Esophagus (tissue), 2 donors: ENCODE results near the gene CACNA2D3. TPM values are rescaled to one million over a fixed set of nuclear protein-coding genes. Genes with fewer than 3 reads are reported as not detected.
"Not testable (repeated sequence)": the region's sequence is repeated elsewhere in the genome, so short reads cannot be mapped to it uniquely, and the experiment has no call there.

Experiments
- H3K27ac ChIP-seq, 2 donors: one replicate each; pipeline ENCODE4 v1.5.1; 2013; ENCODE audit warnings: low read depth in 2 of 2, mild to moderate bottlenecking in 2 of 2, inconsistent platforms in 1 of 2, low read length in 1 of 2, moderate library complexity in 1 of 2
- H3K27me3 ChIP-seq, 2 donors: one replicate each; pipeline ENCODE4 v1.6.1; 2013; ENCODE audit warnings: low read length in 2 of 2, control low read depth in 1 of 2, mild to moderate bottlenecking in 1 of 2; ENCODE audit not compliant: insufficient read depth in 2 of 2, control insufficient read depth in 1 of 2
- H3K36me3 ChIP-seq, 2 donors: one replicate each; pipeline ENCODE4 v1.6.1; 2013; ENCODE audit warnings: low read length in 1 of 2; ENCODE audit not compliant: control insufficient read depth in 2 of 2, insufficient read depth in 2 of 2
- H3K4me1 ChIP-seq, 2 donors: one replicate each; pipeline ENCODE4 v1.6.1; 2013; ENCODE audit warnings: low read length in 1 of 2; ENCODE audit not compliant: control insufficient read depth in 2 of 2, insufficient read depth in 2 of 2
- H3K4me3 ChIP-seq, 2 donors: one replicate each; pipeline ENCODE4 v1.5.1; 2013; ENCODE audit warnings: low read length in 2 of 2, mild to moderate bottlenecking in 2 of 2, low read depth in 1 of 2, moderate library complexity in 1 of 2
- H3K9me3 ChIP-seq, 2 donors: one replicate each; pipeline ENCODE4 v1.6.1; 2013; ENCODE audit warnings: mild to moderate bottlenecking in 2 of 2, low read depth in 1 of 2, low read length in 1 of 2, moderate library complexity in 1 of 2; ENCODE audit not compliant: control insufficient read depth in 2 of 2, insufficient read depth in 1 of 2
- WGBS, 2 donors: extraction: QIAGEN DNeasy Blood & Tissue Kit; methylation state at CpG; one replicate each; pipeline ENCODE4 v1.1.7; 2013; 5-methylcytosine and 5-hydroxymethylcytosine counted together
- polyA plus RNA-seq, 2 donors: library from polyadenylated mRNA; stranded (reverse); fragments of 200-250 nt; gene quantifications; one replicate each; pipeline ENCODE4 v1.2.3, GENCODE V29; 2013
- donor health status: healthy with polysubstance abuse.
- donor health status: Bipolar disorder and iron deficiency.

The CACNA2D3 gene
- polyA plus RNA-seq, 2 donors = 1.7 to 1.8 TPM

DNA sequence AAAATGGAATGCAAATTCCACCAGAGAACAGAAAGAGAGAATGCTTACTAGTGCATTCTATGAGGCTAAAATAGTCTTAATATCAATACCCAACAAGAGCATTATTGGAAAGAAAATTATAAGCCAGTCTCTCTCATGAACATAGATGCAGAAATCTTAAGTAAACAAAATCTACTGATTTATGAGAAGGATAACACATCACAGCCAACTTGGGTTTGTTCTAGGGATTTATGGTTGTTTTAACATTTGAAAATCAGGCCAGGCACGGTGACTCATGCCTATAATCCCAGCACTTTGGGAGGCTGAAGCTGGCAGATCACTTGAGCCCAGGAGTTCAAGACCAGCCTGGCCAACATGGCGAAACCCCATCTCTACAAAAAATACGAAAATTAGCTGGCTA lies 989.6 kb downstream of the CACNA2D3 start:
- H3K4me3 ChIP-seq, H3K9me3 ChIP-seq, H3K27ac ChIP-seq, H3K36me3 ChIP-seq, H3K4me1 ChIP-seq, H3K27me3 ChIP-seq: not testable (repeated sequence)
- 45 to 51% methylated on average over 3 of the region's 3 CpGs for WGBS, 2 donors

DNA sequence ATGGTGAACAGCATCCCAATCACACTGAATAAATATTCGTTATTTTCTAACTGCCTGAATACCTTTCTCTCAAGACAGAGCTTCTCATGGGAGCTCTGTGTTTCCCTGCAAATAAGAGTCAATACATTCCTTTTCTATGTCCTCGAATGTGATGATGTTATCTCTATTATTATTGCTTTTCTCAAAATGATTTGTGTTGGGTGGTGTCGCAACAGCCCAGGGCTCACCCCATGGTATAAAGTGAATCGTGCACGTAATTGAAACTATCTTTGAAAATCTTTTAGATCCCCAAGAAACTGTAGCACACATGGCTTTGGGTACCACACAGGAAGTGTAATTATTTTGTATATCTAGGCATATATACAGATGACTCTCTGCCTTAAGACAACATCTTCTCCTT lies 996.1 kb downstream of the CACNA2D3 start:
- Histone ChIP-seq H3K36me3 (no peaks in the 10 kb centered on the region), H3K27ac (no peak overlapping the region), H3K9me3 (no peaks in the 10 kb centered on the region), H3K27me3 (no peaks in the 10 kb centered on the region), H3K4me3 (no peak overlapping the region), H3K4me1 (no peaks in the 10 kb centered on the region)
- WGBS, 2 donors = 82 to 90% methylated on average over 5 of the region's 5 CpGs

DNA sequence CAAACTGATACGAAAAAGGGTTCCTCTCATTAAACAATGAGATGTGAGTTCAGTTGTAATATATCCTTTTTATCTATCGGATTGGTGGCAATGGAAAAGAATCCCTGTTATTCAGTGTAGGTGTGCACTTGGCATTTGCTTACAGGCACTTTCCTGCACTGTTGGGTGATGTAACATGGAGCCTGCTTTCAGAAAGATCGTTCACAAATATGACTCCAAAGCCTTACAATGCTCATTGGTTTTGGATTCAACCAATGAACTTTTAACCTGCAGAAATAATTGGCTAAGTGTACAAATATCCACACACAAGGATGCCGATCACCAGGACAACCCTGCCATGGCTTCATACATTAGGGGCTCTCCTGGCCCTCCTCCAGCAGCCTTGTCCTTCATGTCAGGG lies 996.9 kb downstream of the CACNA2D3 start:
- no peak overlapping the region for H3K4me3 ChIP-seq
- H3K27me3 ChIP-seq = no peaks in the 10 kb centered on the region
- 87 to 89% methylated on average over 4 of the region's 4 CpGs for WGBS, 2 donors
- no peak overlapping the region for H3K27ac ChIP-seq
- H3K36me3 ChIP-seq = no peaks in the 10 kb centered on the region
- H3K4me1 ChIP-seq = no peaks in the 10 kb centered on the region
- no peaks in the 10 kb centered on the region for H3K9me3 ChIP-seq

DNA sequence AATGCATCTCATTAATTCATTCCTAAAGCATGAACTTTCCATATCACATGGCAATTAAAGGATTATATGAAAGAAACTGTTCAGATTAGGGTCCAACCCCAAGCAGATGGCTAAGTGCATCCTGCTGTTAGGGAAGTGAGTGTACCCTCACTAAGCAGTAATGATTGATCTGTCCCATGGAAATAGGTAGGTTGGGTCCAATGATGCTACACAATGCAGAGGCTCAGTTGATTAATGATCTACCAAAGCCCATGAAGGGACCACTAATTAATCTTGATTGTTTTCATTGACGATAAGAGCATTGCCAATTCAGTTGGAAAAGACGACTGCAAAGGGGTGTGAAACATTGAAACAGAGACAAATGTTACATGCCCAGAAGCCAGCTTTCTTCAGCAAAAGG lies 1000.0 kb downstream of the CACNA2D3 start:
- Histone ChIP-seq H3K36me3 (no peaks in the 10 kb centered on the region), H3K4me3 (no peak overlapping the region), H3K27ac (no peak overlapping the region), H3K9me3 (no peaks in the 10 kb centered on the region), H3K4me1 (no peaks in the 10 kb centered on the region), H3K27me3 (no peaks in the 10 kb centered on the region)
- WGBS, 2 donors = 64 to 80% methylated on average over 2 of the region's 2 CpGs

Other genes starting within 250 kb of the CACNA2D3 start
- gene ACTR8, start 240.4 kb upstream of the CACNA2D3 start, polyA plus RNA-seq = 1 to 10 TPM; 7.1 to 9.2 TPM
- 10 to 100 TPM; 50.3 to 81.1 TPM for gene SELENOK, start 230.7 kb upstream of the CACNA2D3 start, polyA plus RNA-seq